Smooth muscle cell (in vitro differentiated cells): ENCODE results near the gene SLC25A26. TPM values are rescaled to one million over a fixed set of nuclear protein-coding genes. Genes with fewer than 3 reads are reported as not detected.

ENCODE experiments used
- DNase-seq: peaks from one replicate; lab custom pipeline; 2025; ENCODE audit not compliant: unreplicated experiment; lab: John Stamatoyannopoulos, UW
- H2AFZ ChIP-seq: fragments of 200-600 bp; sonication (generic); 2 replicates; pipeline ENCODE4 v1.6.0; 2016; ENCODE audit warnings: antibody characterized with exemption, low read depth, mild to moderate bottlenecking
- H3F3A ChIP-seq: fragments of 200-600 bp; sonication (generic); 2 replicates; pipeline ENCODE4 v1.6.0; 2017; ENCODE audit warnings: antibody characterized with exemption, low read depth
- H3K27ac ChIP-seq: fragments of 200-600 bp; sonication (generic); 2 replicates; pipeline ENCODE4 v1.5.1; 2016; ENCODE audit warnings: low read depth, mild to moderate bottlenecking
- H3K27me3 ChIP-seq: fragments of 200-600 bp; sonication (generic); 2 replicates; pipeline ENCODE4 v1.6.1; 2016; ENCODE audit warnings: low read depth, mild to moderate bottlenecking
- H3K36me3 ChIP-seq: fragments of 200-600 bp; sonication (generic); 2 replicates; pipeline ENCODE4 v1.5.1; 2016; ENCODE audit warnings: low read depth
- H3K4me1 ChIP-seq: fragments of 200-600 bp; sonication (generic); 2 replicates; pipeline ENCODE4 v1.5.1; 2016; ENCODE audit warnings: low read depth
- H3K4me2 ChIP-seq: fragments of 200-600 bp; sonication (generic); 2 replicates; pipeline ENCODE4 v1.6.0; 2016; ENCODE audit warnings: mild to moderate bottlenecking
- H3K4me3 ChIP-seq: fragments of 200-600 bp; sonication (generic); 2 replicates; pipeline ENCODE4 v1.5.1; 2016; ENCODE audit warnings: mild to moderate bottlenecking
- H3K79me2 ChIP-seq: fragments of 200-600 bp; sonication (generic); 2 replicates; pipeline ENCODE4 v1.6.0; 2016; ENCODE audit warnings: low read depth, mild to moderate bottlenecking
- H3K9ac ChIP-seq: fragments of 200-600 bp; sonication (generic); 2 replicates; pipeline ENCODE4 v1.6.0; 2016; ENCODE audit warnings: low read depth
- H3K9me3 ChIP-seq: fragments of 200-600 bp; sonication (generic); replicated peaks from 2 replicates; pipeline ENCODE4 v1.5.1; 2016; ENCODE audit warnings: low read depth
- H4K20me1 ChIP-seq: fragments of 200-600 bp; sonication (generic); 2 replicates; pipeline ENCODE4 v1.6.0; 2016; ENCODE audit warnings: low read depth
- CTCF ChIP-seq: fragments of 200-600 bp; sonication (generic); IDR thresholded peaks from 2 replicates; pipeline ENCODE4 v1.5.1; 2017; ENCODE audit warnings: borderline replicate concordance, mild to moderate bottlenecking, antibody characterized with exemption; ENCODE audit not compliant: insufficient read depth, poor library complexity, severe bottlenecking
- WGBS: methylation state at CpG from one replicate; pipeline ENCODE4 v1.1.7; 2016; ENCODE audit warnings: low lambda C conversion rate; 5-methylcytosine and 5-hydroxymethylcytosine counted together
- polyA plus RNA-seq: library from polyadenylated mRNA; unstranded; fragments of >200 nt; fragmentation: Nextera tagmentation; extraction: Ambion mirVana; gene quantifications from 2 replicates; pipeline ENCODE4 v1.2.1, GENCODE V29; 2016
- total RNA-seq: library from RNA; depleted of rRNA; stranded (reverse); fragments of >200 nt; gene quantifications from 2 replicates; pipeline ENCODE4 v1.2.3, GENCODE V29; 2014

The SLC25A26 gene
- total and polyA plus RNA-seq, 2 experiments from 2014 or later: 8.9 to 18.9 TPM

GRCh38 chr3:66377800-66378199, 157.0 kb downstream of the SLC25A26 start:
- no peak for TF ChIP-seq CTCF
- H3K27me3 ChIP-seq: no peaks in the 10 kb centered on the region
- no peak overlapping the region for H3K4me3 ChIP-seq
- H3K27ac ChIP-seq: no peak overlapping the region
- no peaks in the 10 kb centered on the region for H3K36me3 ChIP-seq
- no peak overlapping the region for H2AFZ ChIP-seq
- no peak overlapping the region for H3K9ac ChIP-seq
- no peaks in the 10 kb centered on the region for H3F3A ChIP-seq
- H3K4me1 ChIP-seq: peaks cover 3% of the 10 kb centered on the region
- DNase-seq: no peak
- peaks cover 7% of the 10 kb centered on the region for H4K20me1 ChIP-seq
- no peaks in the 10 kb centered on the region for H3K79me2 ChIP-seq
- H3K9me3 ChIP-seq: no peaks in the 10 kb centered on the region
- H3K4me2 ChIP-seq: no peak overlapping the region
- 86% methylated on average over 5 of the region's 5 CpGs for WGBS

- Histone ChIP-seq H3K9ac (no peak overlapping the region), H3K4me3 (no peak overlapping the region), H3F3A (no peaks in the 10 kb centered on the region), H3K9me3 (no peaks in the 10 kb centered on the region), H3K4me2 (no peak overlapping the region), H3K27me3 (no peaks in the 10 kb centered on the region), H3K36me3 (no peaks in the 10 kb centered on the region), H3K27ac (no peak overlapping the region), H2AFZ (no peak overlapping the region), H4K20me1 (peaks cover 7% of the 10 kb centered on the region), H3K4me1 (peaks cover 3% of the 10 kb centered on the region), H3K79me2 (no peaks in the 10 kb centered on the region)
- WGBS: 62% methylated on average over 5 of the region's 5 CpGs
- peak; percentile 50 for TF ChIP-seq CTCF
- DNase-seq: no peak
These were observed 157.5 kb downstream of the SLC25A26 start for GRCh38 chr3:66378256-66378655.

DNA sequence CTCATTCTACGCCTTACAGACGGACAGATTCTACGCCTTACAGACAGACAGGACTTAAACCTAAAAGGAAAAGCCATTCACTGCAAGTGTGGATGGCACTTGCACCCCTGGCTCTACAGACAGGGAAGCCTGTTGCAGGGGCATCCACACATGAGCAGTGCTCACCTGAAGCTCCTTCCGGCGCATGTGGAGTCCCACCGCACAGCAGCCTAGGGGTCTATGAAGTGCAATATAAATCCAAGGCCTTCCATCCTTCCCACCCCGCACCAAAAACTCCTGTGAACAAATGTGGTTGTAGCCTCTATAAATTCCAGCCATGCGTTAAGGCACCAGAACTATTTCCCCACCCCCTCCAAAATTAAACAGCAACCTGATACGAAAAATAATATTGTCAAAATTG, 158.8 kb downstream of the SLC25A26 start:
- H3K4me3 ChIP-seq: no peak overlapping the region
- H3K27me3 ChIP-seq: no peaks in the 10 kb centered on the region
- no peak for DNase-seq
- peaks cover 3% of the 10 kb centered on the region for H3K4me1 ChIP-seq
- H3K27ac ChIP-seq: no peak overlapping the region
- no peaks in the 10 kb centered on the region for H3K9me3 ChIP-seq
- H3K4me2 ChIP-seq: no peak overlapping the region
- WGBS: 98% methylated on average over 9 of the region's 9 CpGs
- H3K36me3 ChIP-seq: peaks cover under 1% of the 10 kb centered on the region
- H4K20me1 ChIP-seq: peaks cover 7% of the 10 kb centered on the region
- no peak overlapping the region for H2AFZ ChIP-seq
- H3K79me2 ChIP-seq: no peaks in the 10 kb centered on the region
- H3F3A ChIP-seq: no peaks in the 10 kb centered on the region
- no peak overlapping the region for H3K9ac ChIP-seq
- no peak for TF ChIP-seq CTCF

DNA sequence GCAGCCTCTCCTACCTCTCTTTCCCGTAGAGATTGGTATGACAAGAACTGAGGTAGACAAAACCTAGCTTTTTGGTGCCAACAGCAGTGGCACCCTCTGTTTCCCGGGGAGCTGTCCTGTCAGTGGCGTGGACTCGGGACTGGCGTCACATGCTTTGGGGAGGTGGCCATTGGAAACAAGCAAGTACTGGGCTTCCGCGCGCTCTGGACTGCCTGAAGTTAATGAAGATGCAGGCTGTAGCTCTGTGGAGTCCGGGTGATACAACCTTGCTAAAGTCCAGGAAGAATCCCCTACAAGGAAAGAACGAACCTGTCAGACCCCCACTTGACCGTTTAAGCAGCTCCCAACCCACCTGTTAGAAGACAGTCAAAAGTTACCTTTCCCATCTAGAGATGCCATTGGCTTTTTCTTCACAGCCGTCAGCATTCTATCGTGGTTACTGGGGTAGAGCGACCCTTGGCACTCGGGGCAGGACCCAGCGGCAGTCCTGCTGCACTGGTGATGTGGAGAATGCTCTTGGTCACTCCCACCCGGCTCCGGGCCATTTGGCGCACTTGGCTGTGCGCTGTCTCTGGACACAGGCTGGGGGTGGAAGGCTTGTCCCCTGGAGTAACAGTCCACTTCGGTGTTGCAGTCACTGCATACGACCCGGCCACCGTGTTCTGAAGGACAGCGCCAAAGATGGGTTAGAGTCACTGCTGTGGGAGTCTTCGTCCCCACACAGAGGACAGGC, 159.6 kb downstream of the SLC25A26 start:
- no peaks in the 10 kb centered on the region for H3F3A ChIP-seq
- no peak overlapping the region for H3K27ac ChIP-seq
- no peak overlapping the region for H2AFZ ChIP-seq
- H3K9ac ChIP-seq: no peak overlapping the region
- no peak overlapping the region for H3K4me3 ChIP-seq
- peaks cover 7% of the 10 kb centered on the region for H4K20me1 ChIP-seq
- H3K9me3 ChIP-seq: no peaks in the 10 kb centered on the region
- H3K36me3 ChIP-seq: peaks cover 8% of the 10 kb centered on the region
- no peak overlapping the region for H3K4me2 ChIP-seq
- DNase-seq: no peak
- H3K79me2 ChIP-seq: no peaks in the 10 kb centered on the region
- no peak for TF ChIP-seq CTCF
- WGBS: 98% methylated on average over 26 of the region's 26 CpGs
- H3K27me3 ChIP-seq: no peaks in the 10 kb centered on the region
- peaks cover 3% of the 10 kb centered on the region for H3K4me1 ChIP-seq
